HG03565 (cell line): ENCODE results near the gene MXRA8.
"Not testable (repeated sequence)": the region's sequence is repeated elsewhere in the genome, so short reads cannot be mapped to it uniquely, and the experiment has no call there.

ENCODE experiments used
- ATAC-seq: cut with Tn5 transposase; IDR thresholded peaks from one replicate; pipeline ENCODE4 v1.9.1; 2021; ENCODE audit warnings: mild to moderate bottlenecking, moderate library complexity; ENCODE audit not compliant: unreplicated experiment

Gene MXRA8, protein sequence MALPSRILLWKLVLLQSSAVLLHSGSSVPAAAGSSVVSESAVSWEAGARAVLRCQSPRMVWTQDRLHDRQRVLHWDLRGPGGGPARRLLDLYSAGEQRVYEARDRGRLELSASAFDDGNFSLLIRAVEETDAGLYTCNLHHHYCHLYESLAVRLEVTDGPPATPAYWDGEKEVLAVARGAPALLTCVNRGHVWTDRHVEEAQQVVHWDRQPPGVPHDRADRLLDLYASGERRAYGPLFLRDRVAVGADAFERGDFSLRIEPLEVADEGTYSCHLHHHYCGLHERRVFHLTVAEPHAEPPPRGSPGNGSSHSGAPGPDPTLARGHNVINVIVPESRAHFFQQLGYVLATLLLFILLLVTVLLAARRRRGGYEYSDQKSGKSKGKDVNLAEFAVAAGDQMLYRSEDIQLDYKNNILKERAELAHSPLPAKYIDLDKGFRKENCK

GRCh38 chr1:1358433-1359271, at the start of gene MXRA8:
Gene MXRA8, minus strand, starts transcription at chr1:1358555. Its CDS starts 51 bp downstream, at chr1:1358504.
- no peak for ATAC-seq

DNA sequence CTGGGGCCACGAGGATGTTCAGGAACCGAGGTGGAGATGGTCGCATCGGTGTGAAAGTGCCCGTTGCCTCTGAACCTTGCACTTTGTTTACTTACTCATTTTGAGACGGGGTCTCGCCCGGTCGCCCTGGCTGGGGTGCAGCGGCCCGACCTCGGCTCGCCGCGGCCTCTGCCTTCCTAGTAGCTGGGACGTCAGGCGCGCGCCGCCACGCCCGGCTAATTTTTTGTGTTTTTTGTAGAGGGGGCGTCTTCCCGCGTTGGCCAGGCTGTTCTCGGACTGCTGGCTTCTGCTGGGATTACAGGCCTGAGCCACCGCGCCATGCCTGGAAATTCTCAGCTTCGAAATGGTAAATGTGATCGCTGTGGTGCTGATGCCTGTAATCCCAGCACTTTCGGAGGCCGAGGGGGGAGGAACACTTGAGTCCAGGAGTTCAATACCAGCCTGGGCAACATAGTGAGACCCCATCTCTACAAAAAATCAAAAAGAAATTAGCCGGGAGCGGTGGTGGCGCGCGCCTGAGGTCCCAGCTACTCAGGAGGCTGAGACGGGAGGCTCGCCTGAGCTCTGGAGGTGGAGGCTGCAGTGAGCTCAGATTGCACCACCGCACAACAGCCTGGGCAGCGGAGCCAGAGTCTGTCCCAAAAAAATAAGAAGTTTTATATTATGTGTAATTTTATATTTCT, 49.4 kb upstream of the MXRA8 start:
- ATAC-seq: peak; percentile 14

- peak; percentile 76 for ATAC-seq
Observed at GRCh38 chr1:1406821-1407635, 48.7 kb upstream of the MXRA8 start, which contains the start of gene MRPL20. Gene MRPL20, minus strand, starts transcription at chr1:1407293. Its CDS starts 76 bp downstream, at chr1:1407217.

GRCh38 chr1:1406101-1406820, 47.9 kb upstream of the MXRA8 start:
- ATAC-seq: no peak

DNA sequence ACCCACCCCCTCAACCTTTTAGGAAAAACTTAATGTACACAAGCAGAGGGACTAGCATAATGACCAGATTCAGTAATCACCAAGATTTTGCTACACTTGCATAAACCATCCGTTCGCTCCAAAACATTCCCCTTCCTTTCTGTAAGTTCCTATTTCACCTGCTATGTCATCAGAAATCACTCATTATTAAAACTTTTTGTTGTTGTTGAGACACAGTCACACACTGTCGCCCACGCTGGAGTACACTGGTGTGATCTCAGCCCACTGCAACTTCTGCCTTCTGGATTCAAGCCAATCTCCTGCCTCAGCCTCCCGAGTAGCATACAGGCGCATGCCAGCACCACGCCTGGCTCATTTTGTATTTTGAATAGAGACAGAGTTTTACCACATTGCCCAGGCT, 45.3 kb upstream of the MXRA8 start:
- ATAC-seq: no peak

DNA sequence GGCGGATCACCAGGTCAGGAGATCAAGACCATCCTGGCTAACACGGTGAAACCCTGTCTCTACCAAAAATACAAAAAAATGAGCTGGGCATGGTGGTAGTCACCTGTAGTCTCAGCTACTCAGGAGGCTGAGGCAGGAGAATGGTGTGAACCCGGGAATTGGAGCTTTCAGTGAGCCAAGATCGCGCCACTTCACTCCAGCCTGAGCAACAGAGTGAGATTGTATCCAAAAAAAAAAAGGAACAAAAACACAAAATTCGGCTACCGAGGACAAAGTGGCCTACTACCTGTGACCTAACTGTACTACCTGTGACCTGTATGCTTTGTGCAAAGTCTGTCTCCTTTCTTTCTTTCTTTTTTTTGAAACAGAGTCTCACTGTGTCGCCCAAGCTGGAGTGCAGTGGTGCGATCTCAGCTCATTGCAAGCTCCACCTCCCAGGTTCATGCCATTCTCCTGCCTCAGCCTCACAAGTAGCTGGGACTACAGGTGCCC, 44.6 kb upstream of the MXRA8 start:
- not testable (repeated sequence) for ATAC-seq

- no peak for ATAC-seq
Observed at GRCh38 chr1:1402072-1402900, 43.9 kb upstream of the MXRA8 start.

DNA sequence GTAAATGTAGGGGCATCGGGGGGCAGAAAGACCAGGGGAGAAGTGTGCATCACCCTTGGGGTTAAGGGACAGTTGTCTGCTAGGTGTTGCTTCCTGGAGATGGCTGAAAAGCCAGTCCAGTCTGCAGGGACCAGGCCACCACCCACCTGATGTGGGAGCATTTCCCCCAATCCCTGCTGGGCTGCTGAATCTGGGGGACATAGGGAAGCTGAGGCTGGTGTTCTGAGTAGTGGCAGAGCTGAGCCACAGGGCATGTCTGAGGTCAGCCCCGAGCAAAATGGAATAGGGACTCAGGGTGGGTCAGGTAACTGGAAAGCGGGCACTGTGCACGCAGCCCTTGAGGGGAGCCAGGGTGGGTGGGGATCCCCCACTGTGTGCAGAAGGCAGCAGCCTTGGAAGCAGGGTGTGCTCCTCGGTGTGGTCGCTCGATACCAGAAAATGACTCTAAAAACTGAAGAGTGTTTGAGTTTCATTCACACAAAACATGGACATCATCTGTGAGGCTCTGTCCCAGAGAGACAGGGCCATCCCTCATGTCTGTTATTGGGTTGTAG, 43.2 kb upstream of the MXRA8 start:
- ATAC-seq: no peak

DNA sequence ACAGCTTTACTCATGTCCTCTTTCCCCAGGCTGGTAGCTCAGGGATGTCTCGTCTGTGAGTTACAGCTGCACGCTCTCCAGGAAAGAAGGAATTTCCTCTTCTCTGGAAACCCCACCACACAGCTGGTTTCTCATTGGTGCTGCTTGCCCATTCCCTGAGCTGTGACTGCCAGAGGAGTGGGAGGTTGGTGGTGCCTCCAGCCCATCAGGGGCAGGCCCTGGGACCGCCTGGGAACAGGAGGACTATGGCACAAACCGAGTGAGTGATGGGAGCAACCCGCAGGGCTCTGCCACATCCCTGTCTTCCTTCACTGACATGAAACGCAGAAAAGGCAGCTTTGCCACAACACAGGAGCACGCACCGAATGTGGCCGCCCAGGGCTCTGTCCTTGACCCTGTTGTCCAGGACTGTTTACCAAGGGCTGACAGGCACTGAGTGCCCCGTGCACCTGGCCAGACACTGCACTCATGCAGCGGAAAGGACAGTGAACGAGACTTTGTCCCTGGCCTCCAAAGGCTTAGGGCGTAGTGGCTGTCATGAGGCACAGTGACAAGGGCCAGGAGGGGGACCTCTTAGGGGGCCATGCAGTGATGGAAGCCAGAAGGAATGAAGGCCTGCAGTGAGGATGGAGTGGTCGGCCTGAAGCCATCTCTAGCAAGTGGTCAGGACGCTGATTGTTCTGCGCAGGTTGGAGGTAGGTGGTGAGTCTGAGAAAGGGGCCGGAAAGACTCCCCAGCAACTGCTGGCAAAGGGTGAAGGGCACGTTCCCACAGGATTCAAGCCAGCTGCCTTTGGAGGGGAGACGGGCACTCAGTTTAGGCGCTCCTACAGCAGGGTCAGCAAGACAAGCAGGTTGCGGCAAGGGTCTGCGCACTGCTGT, 42.5 kb upstream of the MXRA8 start:
- no peak for ATAC-seq

GRCh38 chr1:1399872-1400575, 41.7 kb upstream of the MXRA8 start:
- no peak for ATAC-seq

GRCh38 chr1:1399187-1399871, 41.0 kb upstream of the MXRA8 start, which contains the start of gene CCNL2:
Gene CCNL2, minus strand, starts transcription at chr1:1399335. Its CDS starts 29 bp downstream, at chr1:1399306.
- peak; percentile 87 for ATAC-seq

GRCh38 chr1:1398677-1399186, 40.4 kb upstream of the MXRA8 start:
- ATAC-seq: peak; percentile 15

GRCh38 chr1:1397839-1398523, 39.6 kb upstream of the MXRA8 start:
- ATAC-seq: no peak

GRCh38 chr1:1395166-1395565, 36.8 kb upstream of the MXRA8 start:
- ATAC-seq: no peak

GRCh38 chr1:1394116-1394515, 35.8 kb upstream of the MXRA8 start:
- no peak for ATAC-seq
